LHCN-M2 (cell line): ENCODE data around the gene MAP3K3. TPM values are rescaled to one million over a fixed set of nuclear protein-coding genes. Genes with fewer than 3 reads are reported as not detected.

Source experiments
- DNase-seq: peaks from one replicate; pipeline ENCODE4 v3.0.0-alpha.2; 2012; ENCODE audit warnings: low read depth
- total RNA-seq: library from RNA; depleted of rRNA; stranded (reverse); fragments of >200 nt; gene quantifications from 2 replicates; pipeline ENCODE4 v1.2.3, GENCODE V29; 2014

Gene MAP3K3
- total RNA-seq, 1 experiment from 2014 or later = 31.5 TPM

GRCh38 chr17:63622574-63623390 lies 565 bp downstream of the MAP3K3 start:
- peak; percentile 68 for DNase-seq

GRCh38 chr17:63623786-63624530 lies 1.7 kb downstream of the MAP3K3 start:
- DNase-seq = no peak

GRCh38 chr17:63624531-63624880 lies 2.3 kb downstream of the MAP3K3 start:
- no peak for DNase-seq

- DNase-seq = no peak
Observed at GRCh38 chr17:63626551-63627180, 4.4 kb downstream of the MAP3K3 start.

- DNase-seq = no peak
Observed at GRCh38 chr17:63629627-63630026, 7.4 kb downstream of the MAP3K3 start.

- DNase-seq = no peak
Observed at GRCh38 chr17:63631062-63631461, 8.8 kb downstream of the MAP3K3 start.

- DNase-seq = no peak
Observed at GRCh38 chr17:63631626-63632025, 9.4 kb downstream of the MAP3K3 start.

- DNase-seq = no peak
Observed at GRCh38 chr17:63633742-63634141, 11.5 kb downstream of the MAP3K3 start.

GRCh38 chr17:63634163-63634562 lies 11.9 kb downstream of the MAP3K3 start:
- no peak for DNase-seq

- DNase-seq = no peak
Observed at GRCh38 chr17:63634816-63635215, 12.6 kb downstream of the MAP3K3 start.

- no peak for DNase-seq
Observed at GRCh38 chr17:63635290-63635689, 13.1 kb downstream of the MAP3K3 start.

GRCh38 chr17:63635787-63636186 lies 13.6 kb downstream of the MAP3K3 start:
- DNase-seq = no peak

- DNase-seq = no peak
Observed at GRCh38 chr17:63639125-63639524, 16.9 kb downstream of the MAP3K3 start.

- no peak for DNase-seq
Observed at GRCh38 chr17:63640038-63640437, 17.8 kb downstream of the MAP3K3 start.

- no peak for DNase-seq
Observed at GRCh38 chr17:63641692-63642448, 19.7 kb downstream of the MAP3K3 start.

- DNase-seq = no peak
Observed at GRCh38 chr17:63644846-63645245, 22.6 kb downstream of the MAP3K3 start.

- no peak for DNase-seq
Observed at GRCh38 chr17:63645775-63646487, 23.7 kb downstream of the MAP3K3 start.

- DNase-seq = no peak
Observed at GRCh38 chr17:63646488-63646806, 24.2 kb downstream of the MAP3K3 start.

- DNase-seq = peak; percentile 32
Observed at GRCh38 chr17:63647065-63647725, 25.0 kb downstream of the MAP3K3 start.

- DNase-seq = no peak
Observed at GRCh38 chr17:63647936-63648335, 25.7 kb downstream of the MAP3K3 start.

- DNase-seq = no peak
Observed at GRCh38 chr17:63649813-63650212, 27.6 kb downstream of the MAP3K3 start.
